Measurements from ENCODE around the gene GRID1. TPM values are rescaled to one million over a fixed set of nuclear protein-coding genes. Genes with fewer than 3 reads are reported as not detected.

GRID1 gene
- total and polyA plus RNA-seq, 10 of the 15 experiments (the other 5 are each of a cell fraction or from before 2014, with no cell fraction given), result 0.04 to 0.62 (median 0.08) TPM; not detected in 5

GRCh38 chr10:85849315-85849714 lies 517.3 kb downstream of the GRID1 start:
- no peak overlapping the region for H2AFZ ChIP-seq (ENCODE audit: control insufficient read depth, low read depth, low read length)
- no peak overlapping the region for H3K27ac ChIP-seq (ENCODE audit: control insufficient read depth, insufficient read depth)
- peaks cover 2 to 3% of the 10 kb centered on the region in 2 experiments; a peak in 3 of 4 replicates for H3K27me3 ChIP-seq (replicated peaks in 1 of 2; ENCODE audit: control insufficient read depth in 2 of 2, insufficient read depth in 2 of 2, low read length in 1 of 2)
- RAD21 ChIA-PET (ENCODE audit: unreplicated experiment), result no interaction called here
- H3K4me3 ChIP-seq, result no peak overlapping the region
- intact Hi-C loops (cut with micrococcal nuclease; ENCODE audit: unreplicated experiment) (no loop called here), in situ Hi-C loops (cut with MboI) (no loop called here)
- CTCF ChIA-PET, result no interaction called here
- H3K4me2 ChIP-seq (ENCODE audit: control insufficient read depth, insufficient read depth), result no peak overlapping the region
- FAIRE-seq (no peak), DNase-seq (ENCODE audit: low read depth, low spot score) (no peak), ATAC-seq (no peak)
- H3K79me2 ChIP-seq (ENCODE audit: control insufficient read depth, insufficient read depth, low read length), result no peaks in the 10 kb centered on the region
- no TSS peak for BruUV-seq (replicated peaks)
- H3K9ac ChIP-seq (ENCODE audit: control insufficient read depth, insufficient read depth, low read length), result no peak overlapping the region
- no peaks in the 10 kb centered on the region for H3K36me3 ChIP-seq (ENCODE audit: control insufficient read depth in 2 of 2, insufficient read depth in 2 of 2, low read length in 1 of 2)
- SMC1A ChIA-PET (ENCODE audit: uncharacterized antibody, unreplicated experiment), result interaction anchor here (0.6 kb wide), 1 partner anchor 202 kb away, joined by 3 read pairs; no protein-coding TSS in a partner anchor
- H3K9me3 ChIP-seq (replicated peaks; ENCODE audit: control insufficient read depth, insufficient read depth, low read length), result no peaks in the 10 kb centered on the region
- 7% methylated on average over 3 of the region's 3 CpGs for whole genome bisulfite sequencing (ENCODE audit: insufficient coverage, insufficient replicate concordance, low lambda C conversion rate, missing lambda C conversion rate)
- no peaks in the 10 kb centered on the region for H4K20me1 ChIP-seq (ENCODE audit: control insufficient read depth, insufficient read depth)
- POLR2A ChIA-PET, result no interaction called here
- H3K4me1 ChIP-seq (ENCODE audit: control insufficient read depth, insufficient read depth, low read length), result no peaks in the 10 kb centered on the region
- TF ChIP-seq HDGF (IDR thresholded peaks at IDR 0.05) (no peak), ZBTB11 (CRISPR knock-in tag; IDR thresholded peaks at IDR 0.05) (no peak), BACH1 (IDR thresholded peaks at IDR 0.05; ENCODE audit: borderline replicate concordance) (no peak), LARP7 (IDR thresholded peaks at IDR 0.05) (no peak), E2F4 (IDR thresholded peaks at IDR 0.05; ENCODE audit: low read depth, low read length) (no peak), RELA (IDR thresholded peaks at IDR 0.05; ENCODE audit: borderline replicate concordance, partially characterized antibody) (no peak), JUND (IDR thresholded peaks at IDR 0.05; ENCODE audit: low read depth, low read length) (no peak), SMAD5 (IDR thresholded peaks at IDR 0.05; ENCODE audit: low read depth) (no peak), FOXM1 (IDR thresholded peaks at IDR 0.05; ENCODE audit: low read depth, low read length) (no peak), ESRRA (IDR thresholded peaks at IDR 0.05; ENCODE audit: low read length) (no peak), HCFC1 (IDR thresholded peaks at IDR 0.05; ENCODE audit: low read length) (no peak), E4F1 (IDR thresholded peaks at IDR 0.05; ENCODE audit: borderline replicate concordance, partially characterized antibody) (no peak), CUX1 (IDR thresholded peaks at IDR 0.05; ENCODE audit: insufficient replicate concordance, low read depth, low read length) (no peak)
